Measurements from ENCODE around the gene ANGPTL3.
"Not testable (repeated sequence)": the region's sequence is repeated elsewhere in the genome, so short reads cannot be mapped to it uniquely, and the experiment has no call there.

Gene ANGPTL3

DNA sequence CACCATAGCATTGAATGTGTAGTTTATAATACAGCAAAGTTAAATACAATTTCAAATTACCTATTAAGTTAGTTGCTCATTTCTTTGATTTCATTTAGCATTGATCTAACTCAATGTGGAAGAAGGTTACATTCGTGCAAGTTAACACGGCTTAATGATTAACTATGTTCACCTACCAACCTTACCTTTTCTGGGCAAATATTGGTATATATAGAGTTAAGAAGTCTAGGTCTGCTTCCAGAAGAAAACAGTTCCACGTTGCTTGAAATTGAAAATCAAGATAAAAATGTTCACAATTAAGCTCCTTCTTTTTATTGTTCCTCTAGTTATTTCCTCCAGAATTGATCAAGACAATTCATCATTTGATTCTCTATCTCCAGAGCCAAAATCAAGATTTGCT lies at the start of gene ANGPTL3:
TSS of gene ANGPTL3 (plus strand) at position 240 of the 400 bp plus-strand sequence. CDS start at position 287, 47 bp downstream.
- no peak for DNase-seq

DNA sequence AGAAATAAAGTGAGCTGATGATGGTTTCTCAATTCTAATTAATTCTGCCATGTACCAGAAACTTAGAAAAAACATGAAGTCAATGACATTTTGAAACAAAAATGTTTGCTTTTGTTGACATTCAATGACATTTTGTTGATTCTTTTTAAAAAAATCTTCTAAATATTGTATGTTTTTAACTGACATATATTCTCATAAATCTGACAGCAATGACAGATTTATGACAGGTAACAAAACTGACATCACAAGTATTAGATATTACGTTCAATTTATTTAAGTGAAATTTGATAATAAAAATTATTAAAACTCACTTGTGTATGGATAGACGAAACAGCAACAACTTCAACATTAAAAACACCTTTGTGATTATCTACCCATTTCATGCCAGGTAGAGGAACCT lies 36.0 kb upstream of the ANGPTL3 start:
- no peak for DNase-seq

- DNase-seq = not testable (repeated sequence)
Measured at GRCh38 chr1:62567182-62567581, 30.1 kb upstream of the ANGPTL3 start.

DNA sequence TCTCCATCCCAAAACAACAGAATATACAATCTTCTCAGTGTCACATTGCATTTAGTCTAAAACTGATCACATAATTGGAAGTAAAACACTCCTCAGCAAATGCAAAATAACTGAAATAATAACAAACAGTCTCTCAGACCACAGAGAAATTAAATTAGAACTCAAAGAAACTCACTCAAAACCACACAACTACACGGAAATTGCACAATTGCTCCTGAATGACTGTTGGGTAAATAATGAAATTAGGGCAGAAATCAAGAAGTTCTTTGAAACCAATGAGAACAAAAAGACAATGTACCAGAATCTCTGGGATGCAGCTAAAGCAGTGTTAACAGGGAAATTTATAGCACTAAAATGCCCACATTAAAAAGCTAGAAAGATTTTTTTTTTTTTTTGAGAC lies 29.4 kb upstream of the ANGPTL3 start:
- not testable (repeated sequence) for DNase-seq

- not testable (repeated sequence) for DNase-seq
Measured at GRCh38 chr1:62571517-62571916, 25.8 kb upstream of the ANGPTL3 start.

- no peak for DNase-seq
Measured at GRCh38 chr1:62572476-62572875, 24.8 kb upstream of the ANGPTL3 start.

DNA sequence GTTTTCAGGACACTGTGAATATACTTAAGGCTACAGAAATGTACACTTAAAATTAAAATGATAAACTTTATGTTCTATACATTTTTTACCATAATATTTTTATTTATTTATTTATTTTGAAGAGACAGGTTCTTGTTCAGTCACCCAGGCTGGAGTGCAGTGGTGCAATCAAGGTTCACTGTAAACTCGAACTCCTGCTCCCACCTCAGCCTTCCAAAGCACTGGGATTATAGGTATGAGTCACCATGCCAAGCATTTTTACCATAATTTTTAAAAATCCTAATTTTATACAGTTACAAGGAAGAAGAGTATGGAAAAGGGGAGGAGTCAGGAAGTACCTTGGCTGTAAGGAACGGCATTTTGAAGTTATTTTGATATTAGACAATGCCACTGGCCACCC lies 23.6 kb upstream of the ANGPTL3 start:
- DNase-seq = no peak

- no peak for DNase-seq
Measured at GRCh38 chr1:62585469-62586155, 11.7 kb upstream of the ANGPTL3 start.

DNA sequence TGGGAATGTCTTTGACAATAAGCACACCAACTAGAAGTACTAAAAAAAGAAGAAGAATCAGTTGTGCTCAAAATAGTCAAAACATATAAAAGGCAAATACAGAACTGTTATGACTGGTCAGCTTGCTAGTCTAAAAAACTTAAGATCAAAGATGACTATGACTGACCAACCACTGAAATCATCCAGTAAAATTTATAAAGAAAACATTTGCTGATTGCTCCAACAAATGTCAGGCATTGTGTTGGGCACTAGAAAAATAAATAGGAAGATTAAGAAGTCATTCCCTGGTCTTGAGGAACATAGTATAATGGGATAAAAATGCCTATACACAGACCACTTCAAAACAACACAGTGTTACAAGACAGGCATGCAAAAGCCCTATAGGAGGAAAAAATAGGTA lies 9.3 kb upstream of the ANGPTL3 start:
- no peak for DNase-seq

DNA sequence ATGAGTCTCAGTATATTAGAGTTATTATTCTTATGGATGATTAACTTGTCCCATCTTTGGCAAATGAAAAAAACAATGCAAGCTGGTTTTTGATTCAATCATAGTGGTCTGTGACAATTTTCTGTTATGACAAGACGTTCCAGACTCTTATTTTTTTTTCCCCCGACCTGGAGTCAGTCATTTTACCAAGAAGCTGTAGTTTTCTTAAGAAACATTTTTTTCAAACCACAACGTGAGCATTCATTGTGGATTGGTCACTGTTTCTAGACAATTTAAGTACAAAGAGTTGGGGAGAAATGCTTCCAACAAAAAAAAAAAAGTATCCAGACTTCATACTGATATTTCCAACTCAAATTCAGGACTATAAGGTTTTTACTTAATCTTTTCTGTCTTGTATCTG lies 8.0 kb upstream of the ANGPTL3 start:
- DNase-seq = no peak

DNA sequence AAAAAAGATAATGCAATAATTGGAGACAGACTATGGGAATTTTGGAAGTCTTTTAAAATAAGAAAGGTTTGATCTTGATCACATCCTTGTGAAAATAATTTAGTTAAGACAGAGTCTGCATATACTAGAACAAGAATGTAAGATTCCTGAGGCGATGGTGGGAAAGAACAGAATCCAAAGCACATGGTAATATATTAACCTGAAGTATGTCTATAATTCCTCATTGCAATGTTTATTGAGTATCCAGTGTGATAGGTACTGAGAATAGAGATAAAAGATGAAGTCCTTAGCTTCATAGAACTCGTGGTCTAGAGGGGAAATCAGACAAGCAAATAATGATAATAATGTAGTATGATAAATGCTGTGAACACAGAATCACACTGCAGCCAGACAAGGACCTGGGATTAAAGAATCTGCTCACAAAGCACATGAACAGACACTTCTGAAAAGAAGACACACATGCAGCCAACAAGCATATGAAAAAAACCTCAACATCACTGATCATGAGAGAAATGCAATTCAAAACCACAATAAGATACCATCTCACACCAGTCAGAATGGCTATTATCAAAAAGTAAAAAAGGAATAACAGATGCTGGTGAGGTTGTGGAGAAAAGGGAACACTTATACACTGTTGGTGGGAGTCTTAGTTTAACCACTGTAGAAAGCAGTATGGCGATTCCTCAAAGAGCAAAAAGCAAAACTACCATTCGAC lies 6.9 kb upstream of the ANGPTL3 start:
- no peak for DNase-seq

GRCh38 chr1:62590970-62591368 lies 6.4 kb upstream of the ANGPTL3 start:
- DNase-seq = no peak

DNA sequence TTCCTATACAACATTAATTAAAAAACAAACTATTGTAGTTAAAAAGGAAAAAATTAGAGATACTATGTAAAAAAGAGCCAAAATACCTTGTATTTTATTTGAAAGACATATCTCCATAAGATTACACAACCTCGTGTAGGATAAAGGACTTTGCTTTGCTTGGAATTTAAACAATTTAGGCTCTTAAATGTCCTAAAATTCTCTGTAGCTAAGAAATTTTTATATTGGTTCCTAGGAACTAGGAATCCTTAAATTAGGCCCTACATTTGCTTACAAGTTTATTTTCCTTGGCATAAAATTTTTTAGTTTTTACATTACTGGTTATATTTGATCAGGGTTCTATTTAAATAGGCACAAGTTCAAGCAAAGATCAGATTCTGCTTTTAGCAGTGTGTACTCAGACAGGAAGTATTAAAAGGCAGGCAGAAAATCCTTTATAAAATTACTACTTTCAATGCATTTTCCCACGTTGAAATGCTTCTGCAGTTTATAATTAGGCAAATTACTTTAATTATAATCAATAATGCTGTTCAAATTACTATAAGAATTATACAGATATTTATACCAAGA lies 3.4 kb upstream of the ANGPTL3 start:
- no peak for DNase-seq

- DNase-seq = no peak
Measured at GRCh38 chr1:62595647-62596046, 1.7 kb upstream of the ANGPTL3 start.

DNA sequence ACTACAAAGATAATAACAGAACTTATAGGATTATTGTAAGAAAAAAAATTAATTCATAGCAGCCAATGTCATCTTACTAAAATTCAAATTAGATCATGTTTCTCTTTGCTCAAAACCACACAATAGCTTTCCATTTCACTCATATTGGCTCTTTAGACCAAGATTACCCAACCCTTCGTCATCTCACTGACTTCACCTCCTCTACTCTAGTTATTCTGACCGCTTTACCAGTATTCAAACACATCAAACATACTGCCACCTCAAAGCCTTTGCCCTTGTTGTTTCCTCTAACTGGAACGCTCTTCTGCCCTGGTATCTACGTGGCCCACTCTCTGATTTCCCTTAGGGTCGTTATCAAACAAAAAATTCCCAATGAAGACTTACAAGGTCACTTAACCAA lies 1.7 kb downstream of the ANGPTL3 start:
- no peak for DNase-seq

- no peak for DNase-seq
Measured at GRCh38 chr1:62601457-62601856, 4.1 kb downstream of the ANGPTL3 start.

- no peak for DNase-seq
Measured at GRCh38 chr1:62608905-62609304, 11.6 kb downstream of the ANGPTL3 start.

DNA sequence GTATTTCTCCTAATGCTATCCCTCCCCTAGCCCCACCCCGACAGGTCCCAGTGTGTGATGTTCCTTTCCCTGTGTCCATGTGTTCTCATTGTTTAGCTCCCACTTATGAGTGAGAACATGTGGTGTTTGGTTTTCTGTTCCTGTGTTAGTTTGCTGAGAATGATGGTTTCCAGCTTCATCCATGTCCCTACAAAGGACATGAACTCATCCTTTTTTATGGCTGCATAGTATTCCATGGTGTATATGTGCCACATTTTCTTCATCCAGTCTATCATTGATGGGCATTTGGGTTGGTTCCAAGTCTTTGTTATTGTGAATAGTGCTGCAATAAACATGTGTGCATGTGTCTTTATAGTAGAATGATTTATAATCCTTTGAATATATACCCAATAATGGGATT lies 13.3 kb downstream of the ANGPTL3 start:
- DNase-seq = not testable (repeated sequence)

- DNase-seq = no peak
Measured at GRCh38 chr1:62612770-62613169, 15.4 kb downstream of the ANGPTL3 start.

DNA sequence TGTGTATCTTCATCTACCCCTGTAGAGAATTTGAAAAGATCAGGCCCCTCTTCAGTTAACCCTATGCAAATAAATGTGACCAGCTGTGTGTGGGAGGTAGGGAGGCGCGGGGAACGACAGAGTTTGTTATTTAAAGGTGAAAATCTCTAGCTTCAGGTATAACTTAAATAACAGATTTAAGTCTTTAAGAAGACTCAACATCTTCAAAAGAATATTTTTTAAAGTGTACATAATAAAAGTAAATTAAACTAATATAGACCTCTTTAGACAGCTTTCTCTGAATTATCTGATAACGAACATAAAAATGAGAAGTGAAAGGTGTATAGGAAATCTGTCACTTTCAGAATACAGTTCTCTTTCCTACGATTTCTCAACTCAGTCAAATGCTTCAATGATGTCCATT lies 16.0 kb downstream of the ANGPTL3 start:
- no peak for DNase-seq

GRCh38 chr1:62613890-62614289 lies 16.6 kb downstream of the ANGPTL3 start:
- no peak for DNase-seq

DNA sequence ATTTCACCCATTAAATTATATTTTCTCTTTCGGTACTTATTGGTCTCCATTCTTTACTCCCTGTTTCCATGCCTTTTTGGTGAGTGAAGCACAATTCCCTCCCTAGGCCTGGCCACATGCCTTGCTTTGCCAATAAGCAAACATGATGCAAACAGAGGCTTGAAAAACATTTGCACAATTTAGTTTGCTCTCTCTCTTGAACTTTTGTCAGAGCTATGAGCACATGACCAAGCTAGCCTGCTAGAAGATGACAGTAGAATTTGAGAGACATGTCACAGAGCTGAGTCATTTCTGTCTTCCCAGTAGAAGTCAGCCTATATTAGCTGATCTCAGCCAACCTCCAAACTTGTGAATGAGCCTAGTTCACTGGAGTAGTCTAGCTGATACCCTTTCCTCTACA lies 24.6 kb downstream of the ANGPTL3 start:
- no peak for DNase-seq

DNA sequence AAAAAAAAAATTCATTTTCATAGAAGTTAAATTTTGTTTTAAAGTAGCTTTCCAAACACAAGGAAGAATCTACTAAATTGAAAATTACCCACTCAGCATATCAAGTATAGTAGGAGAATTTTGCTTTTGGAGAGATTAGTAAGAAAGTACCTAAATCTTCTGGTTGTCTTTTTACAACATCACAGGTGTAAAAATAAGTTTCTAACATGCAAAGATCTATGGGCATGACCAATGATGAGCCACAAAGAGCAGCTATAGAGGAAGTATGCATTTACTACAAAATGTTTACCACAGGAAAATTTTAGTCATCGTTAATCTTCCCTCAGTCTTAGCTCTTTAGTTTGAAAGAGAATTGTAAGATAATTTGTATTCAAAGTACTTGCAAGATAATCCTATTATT lies 28.1 kb downstream of the ANGPTL3 start:
- DNase-seq = no peak

GRCh38 chr1:62628506-62628905 lies 31.2 kb downstream of the ANGPTL3 start:
- DNase-seq = no peak
